GM12892 (cell line): ENCODE measurements around the gene SMOC1.

Experiments
- POLR2A ChIP-seq: IDR thresholded peaks from 2 replicates; pipeline ENCODE4 v1.6.1; 2011; ENCODE audit warnings: low read depth, low read length, control low read depth
- TAF1 ChIP-seq: IDR thresholded peaks from 2 replicates; pipeline ENCODE4 v1.6.1; 2011; ENCODE audit warnings: low read depth, mild to moderate bottlenecking, control low read depth, low read length, borderline replicate concordance

DNA sequence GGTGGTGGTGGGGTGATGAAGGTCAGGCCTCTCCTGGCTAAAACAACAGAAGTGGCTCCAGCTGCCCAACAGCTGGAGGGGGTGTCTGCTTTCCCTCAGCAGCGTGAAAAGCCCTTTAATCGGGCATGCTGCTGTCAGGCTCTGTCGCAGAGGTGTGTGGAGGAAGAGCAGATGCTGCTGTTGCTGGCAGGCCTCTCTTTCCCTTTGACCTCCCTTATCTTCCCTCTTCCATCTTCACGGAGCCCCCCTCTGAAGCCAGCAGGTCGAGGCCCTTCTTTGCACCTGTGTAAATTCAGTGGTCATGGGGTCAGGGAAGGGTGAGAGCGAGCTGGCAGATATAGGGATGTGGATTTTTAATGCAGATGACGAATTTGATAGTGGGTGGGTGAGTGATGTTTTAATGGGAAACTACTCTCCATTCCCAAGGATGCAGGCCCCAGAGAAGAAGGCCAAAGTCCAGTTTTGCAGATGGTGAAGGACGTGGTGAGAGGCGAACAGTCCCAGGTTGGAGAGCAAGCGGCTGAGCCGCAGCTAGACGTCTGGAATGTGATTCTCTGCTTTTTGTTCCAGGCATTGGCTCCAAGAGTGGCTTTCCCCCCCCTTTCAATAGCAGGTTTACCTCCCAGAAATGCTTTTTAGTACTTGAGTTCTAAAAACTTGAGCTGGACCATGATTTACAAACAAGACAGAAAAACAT is 64.0 kb downstream of the SMOC1 start:
- TF ChIP-seq POLR2A (no peak), TAF1 (no peak)
